Upper lobe of left lung (tissue), 6 donors: ENCODE measurements around the gene CXCL1. TPM values are rescaled to one million over a fixed set of nuclear protein-coding genes. Genes with fewer than 3 reads are reported as not detected.

Experiments used
- ATAC-seq, 2 donors: fragments of 200-7000 bp; cut with Tn5 transposase; one replicate each; pipeline ENCODE4 v1.9.1; 2022; ENCODE audit warnings: mild to moderate bottlenecking in 2 of 2, moderate library complexity in 2 of 2; ENCODE audit not compliant: low FRiP score in 2 of 2
- DNase-seq, 2 donors: peaks; one replicate each; pipeline ENCODE4 v3.0.0-alpha.2; 2019 to 2020
- H3K27ac ChIP-seq, 4 donors: fragments of 200-600 bp; sonication (generic); one replicate each; pipeline ENCODE4 v1.5.1; 2016 to 2019
- H3K27me3 ChIP-seq, 4 donors: fragments of 200-600 bp; sonication (generic); one replicate each; pipeline ENCODE4 v1.5.1; 2017 to 2019
- H3K36me3 ChIP-seq, 4 donors: fragments of 200-600 bp; sonication (generic); one replicate each; pipeline ENCODE4 v1.5.1; 2016 to 2019
- H3K4me1 ChIP-seq, 4 donors: fragments of 200-600 bp; sonication (generic); one replicate each; pipeline ENCODE4 v1.5.1; 2018 to 2019
- H3K4me3 ChIP-seq, 4 donors: fragments of 200-600 bp; sonication (generic); one replicate each; pipeline ENCODE4 v1.5.1; 2017 to 2019; ENCODE audit warnings: mild to moderate bottlenecking in 2 of 4, moderate library complexity in 1 of 4
- H3K9me3 ChIP-seq, 4 donors: fragments of 200-600 bp; sonication (generic); one replicate each; pipeline ENCODE4 v1.5.1; 2018 to 2019
- CTCF ChIP-seq, 6 experiments: fragments of 450-650 bp in 4 of 6; fragments of 200-600 bp in 2 of 6; sonication (generic) in 2 of 6; IDR thresholded peaks; one replicate each; pipeline ENCODE4 v1.5.1; 2016 to 2019; ENCODE audit warnings: antibody characterized with exemption in 6 of 6
- EP300 ChIP-seq, 4 donors: sonication (generic); formaldehyde crosslinking; IDR thresholded peaks; one replicate each; pipeline ENCODE4 v1.5.1; 2017; ENCODE audit warnings: antibody characterized with exemption in 4 of 4, control low read depth in 2 of 4
- POLR2A ChIP-seq, 4 donors: fragments of 450-650 bp; IDR thresholded peaks; one replicate each; pipeline ENCODE4 v1.5.1; 2016 to 2017; ENCODE audit warnings: antibody characterized with exemption in 4 of 4, mild to moderate bottlenecking in 2 of 4
- POLR2AphosphoS5 ChIP-seq, 2 donors: sonication (generic); formaldehyde crosslinking; IDR thresholded peaks; one replicate each; pipeline ENCODE4 v1.5.1; 2017; ENCODE audit warnings: antibody characterized with exemption in 2 of 2
- WGBS, 2 donors: methylation state at CpG; one replicate each; pipeline ENCODE4 v1.1.5; 2017 to 2018; 5-methylcytosine and 5-hydroxymethylcytosine counted together
- total RNA-seq, 6 donors: library from RNA; depleted of rRNA in 4 of 6; stranded (reverse); fragments of >200 nt in 4 of 6; gene quantifications; one replicate each; pipeline versions ENCODE4 v1.1.0 to v1.2.1, GENCODE V29; 2016 to 2021
- donor health status: DM: no; HTN: no; CAD: no; lungs with moderate emphysema.
- donor health status: DM: no; HTN: yes; CAD: no; lungs with severe emphysema.

The CXCL1 gene
- total RNA-seq, 6 donors from 2014 or later: 4.3 to 40.0 (median 12.1) TPM

GRCh38 chr4:73892966-73893365, 23.8 kb downstream of the CXCL1 start:
- Histone ChIP-seq H3K9me3 (no peaks in the 10 kb centered on the region), H3K27me3 (no peaks in the 10 kb centered on the region), H3K4me1 (peaks cover 7 to 19% (median 17%) of the 10 kb centered on the region in 4 donors), H3K36me3 (no peaks in the 10 kb centered on the region), H3K4me3 (no peak overlapping the region), H3K27ac (no peak overlapping the region)
- 74 to 75% methylated on average over 3 of the region's 3 CpGs for WGBS, 2 donors
- ATAC-seq (no peak), DNase-seq (no peak)
- no peak for TF ChIP-seq POLR2AphosphoS5 (IDR thresholded peaks at IDR 0.05)
- no peak for TF ChIP-seq CTCF (IDR thresholded peaks at IDR 0.05)
- TF ChIP-seq POLR2A (IDR thresholded peaks at IDR 0.05): no peak
- no peak for TF ChIP-seq EP300 (IDR thresholded peaks at IDR 0.05)

DNA sequence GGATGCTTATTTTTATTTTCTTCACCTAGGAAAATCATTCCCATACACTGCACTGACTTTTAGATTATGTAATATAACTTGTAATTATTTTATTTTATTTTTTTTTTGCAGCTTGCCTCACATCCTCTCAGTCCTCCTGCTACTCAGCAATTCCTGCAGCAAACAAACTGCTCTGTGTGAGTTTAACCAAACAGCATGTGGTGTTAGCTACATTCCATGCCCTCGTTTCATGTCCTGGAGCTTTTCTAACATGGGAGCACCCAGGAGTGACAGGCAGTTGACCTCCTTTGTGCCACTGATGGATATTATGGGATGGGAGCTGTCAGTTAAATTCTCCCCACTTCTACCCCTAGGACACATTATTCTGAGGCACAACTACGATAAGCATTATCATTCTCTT, 24.8 kb downstream of the CXCL1 start:
- TF ChIP-seq POLR2AphosphoS5 (IDR thresholded peaks at IDR 0.05): no peak
- no peak for TF ChIP-seq POLR2A (IDR thresholded peaks at IDR 0.05)
- no peak for TF ChIP-seq EP300 (IDR thresholded peaks at IDR 0.05)
- TF ChIP-seq CTCF (IDR thresholded peaks at IDR 0.05): no peak
- Histone ChIP-seq H3K9me3 (no peaks in the 10 kb centered on the region), H3K27ac (no peak overlapping the region), H3K27me3 (no peaks in the 10 kb centered on the region), H3K4me1 (peaks cover 7 to 19% (median 17%) of the 10 kb centered on the region in 4 donors), H3K36me3 (no peaks in the 10 kb centered on the region), H3K4me3 (no peak overlapping the region)
- ATAC-seq (no peak), DNase-seq (no peak)
- 63 to 64% methylated on average over 2 of the region's 2 CpGs for WGBS, 2 donors

GRCh38 chr4:73895201-73896175, 26.3 kb downstream of the CXCL1 start:
- 68 to 72% methylated on average over 9 of the region's 9 CpGs for WGBS, 2 donors
- DNase-seq: no peak
- no peak for ATAC-seq

DNA sequence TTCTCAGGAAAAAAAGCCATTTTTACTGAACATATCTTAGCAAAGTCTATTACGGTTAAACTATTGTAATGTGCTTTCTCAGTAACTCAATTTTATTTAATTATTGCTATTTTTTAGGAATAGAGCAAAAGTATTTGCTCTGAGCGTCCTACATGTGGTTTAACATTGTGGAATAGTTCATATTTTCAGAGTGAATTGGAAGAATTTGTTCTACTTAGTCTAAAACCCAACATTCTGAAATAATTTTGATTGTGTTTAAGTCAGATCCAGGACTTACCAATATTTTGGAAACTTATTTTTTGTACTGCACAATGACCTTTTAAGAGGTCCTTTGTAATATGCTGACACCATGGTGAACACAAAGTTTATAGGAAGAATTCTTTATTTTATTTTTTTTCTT, 27.2 kb downstream of the CXCL1 start:
- DNase-seq (no peak), ATAC-seq (no peak)
- H3K9me3 ChIP-seq: no peaks in the 10 kb centered on the region
- H3K27ac ChIP-seq: no peak overlapping the region
- H3K27me3 ChIP-seq: no peaks in the 10 kb centered on the region
- H3K4me1 ChIP-seq: peaks cover 7 to 17% (median 15%) of the 10 kb centered on the region in 4 donors
- 93 to 94% methylated on average over 2 of the region's 2 CpGs for WGBS, 2 donors
- no peak overlapping the region for H3K4me3 ChIP-seq
- H3K36me3 ChIP-seq: no peaks in the 10 kb centered on the region
- TF ChIP-seq POLR2A (IDR thresholded peaks at IDR 0.05) (no peak), EP300 (IDR thresholded peaks at IDR 0.05) (no peak), POLR2AphosphoS5 (IDR thresholded peaks at IDR 0.05) (no peak), CTCF (IDR thresholded peaks at IDR 0.05) (no peak)

More at GRCh38 chr4:73895201-73896175, 26.3 kb downstream of the CXCL1 start:
- Histone ChIP-seq H3K9me3 (no peaks in the 10 kb centered on the region), H3K36me3 (no peaks in the 10 kb centered on the region), H3K4me3 (no peak overlapping the region), H3K27me3 (no peaks in the 10 kb centered on the region), H3K4me1 (peaks cover 7 to 19% (median 17%) of the 10 kb centered on the region in 4 donors), H3K27ac (no peak overlapping the region)
- TF ChIP-seq POLR2AphosphoS5 (IDR thresholded peaks at IDR 0.05): no peak
- TF ChIP-seq POLR2A (IDR thresholded peaks at IDR 0.05): no peak
- no peak for TF ChIP-seq EP300 (IDR thresholded peaks at IDR 0.05)
- no peak for TF ChIP-seq CTCF (IDR thresholded peaks at IDR 0.05)
